Lower leg skin (tissue), 3 donors: ENCODE data around the gene GSTA4.
"Not testable (repeated sequence)": the region's sequence is repeated elsewhere in the genome, so short reads cannot be mapped to it uniquely, and the experiment has no call there.

Source experiments
- POLR2A ChIP-seq, 2 donors: fragments of 450-650 bp; IDR thresholded peaks; one replicate each; pipeline ENCODE4 v1.6.1; 2016 to 2017; ENCODE audit warnings: antibody characterized with exemption in 2 of 2, mild to moderate bottlenecking in 1 of 2, moderate library complexity in 1 of 2
- TF ChIP-seq, protein P1 (sequence below), 3 donors: fragments of 450-650 bp; IDR thresholded peaks; one replicate each; pipeline ENCODE4 v1.5.1; 2016; ENCODE audit warnings: antibody characterized with exemption in 3 of 3, mild to moderate bottlenecking in 3 of 3, moderate library complexity in 2 of 3

GRCh38 chr6:52961022-52961421 is 34.1 kb downstream of the GSTA4 start:
- TF ChIP-seq, protein P1, sequence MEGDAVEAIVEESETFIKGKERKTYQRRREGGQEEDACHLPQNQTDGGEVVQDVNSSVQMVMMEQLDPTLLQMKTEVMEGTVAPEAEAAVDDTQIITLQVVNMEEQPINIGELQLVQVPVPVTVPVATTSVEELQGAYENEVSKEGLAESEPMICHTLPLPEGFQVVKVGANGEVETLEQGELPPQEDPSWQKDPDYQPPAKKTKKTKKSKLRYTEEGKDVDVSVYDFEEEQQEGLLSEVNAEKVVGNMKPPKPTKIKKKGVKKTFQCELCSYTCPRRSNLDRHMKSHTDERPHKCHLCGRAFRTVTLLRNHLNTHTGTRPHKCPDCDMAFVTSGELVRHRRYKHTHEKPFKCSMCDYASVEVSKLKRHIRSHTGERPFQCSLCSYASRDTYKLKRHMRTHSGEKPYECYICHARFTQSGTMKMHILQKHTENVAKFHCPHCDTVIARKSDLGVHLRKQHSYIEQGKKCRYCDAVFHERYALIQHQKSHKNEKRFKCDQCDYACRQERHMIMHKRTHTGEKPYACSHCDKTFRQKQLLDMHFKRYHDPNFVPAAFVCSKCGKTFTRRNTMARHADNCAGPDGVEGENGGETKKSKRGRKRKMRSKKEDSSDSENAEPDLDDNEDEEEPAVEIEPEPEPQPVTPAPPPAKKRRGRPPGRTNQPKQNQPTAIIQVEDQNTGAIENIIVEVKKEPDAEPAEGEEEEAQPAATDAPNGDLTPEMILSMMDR (IDR thresholded peaks at IDR 0.05), result not testable (repeated sequence)
- not testable (repeated sequence) for TF ChIP-seq POLR2A (IDR thresholded peaks at IDR 0.05)
